SU-DHL-6 (cell line): ENCODE data around the gene URM1.

Experiments
- CTCF ChIP-seq: fragments of 200-600 bp; sonication (generic); IDR thresholded peaks from one replicate; pipeline ENCODE4 v1.5.1; 2017; ENCODE audit warnings: antibody characterized with exemption, mild to moderate bottlenecking, low read length, moderate library complexity; ENCODE audit not compliant: insufficient read depth, poor library complexity, severe bottlenecking
- EZH2phosphoT487 ChIP-seq: fragments of 200-600 bp; sonication (generic), shearing (Covaris generic); conservative IDR thresholded peaks from 2 replicates; pipeline ENCODE4 v1.6.1; 2018; ENCODE audit warnings: mild to moderate bottlenecking, antibody characterized with exemption, low read length, moderate library complexity, mixed read lengths

DNA sequence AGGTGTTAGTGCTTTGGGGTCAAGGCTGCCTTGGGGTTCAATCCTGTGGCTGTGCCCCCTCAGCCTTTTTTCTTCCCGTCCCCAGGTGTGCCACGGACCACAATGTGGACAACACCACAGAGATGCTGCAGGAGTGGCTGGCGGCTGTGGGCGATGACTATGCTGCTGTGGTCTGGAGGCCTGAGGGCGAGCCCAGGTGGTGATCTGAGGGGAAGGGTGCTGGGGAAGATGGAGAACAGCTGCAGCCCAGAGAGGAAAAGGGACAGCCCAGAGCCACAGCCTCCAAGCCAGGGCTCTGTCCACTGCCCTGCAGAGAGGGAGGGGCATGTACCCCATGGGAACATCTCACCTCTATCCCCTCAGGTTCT, 51.6 kb downstream of the URM1 start:
- no peak for TF ChIP-seq CTCF
- TF ChIP-seq EZH2phosphoT487: no peak
